GM21723 (cell line): Measurements from ENCODE around the gene TMIGD1.

ENCODE experiments used
- ATAC-seq: cut with Tn5 transposase; IDR thresholded peaks from one replicate; pipeline ENCODE4 v1.9.1; 2021; ENCODE audit warnings: mild to moderate bottlenecking, moderate library complexity; ENCODE audit not compliant: unreplicated experiment

Gene TMIGD1

DNA sequence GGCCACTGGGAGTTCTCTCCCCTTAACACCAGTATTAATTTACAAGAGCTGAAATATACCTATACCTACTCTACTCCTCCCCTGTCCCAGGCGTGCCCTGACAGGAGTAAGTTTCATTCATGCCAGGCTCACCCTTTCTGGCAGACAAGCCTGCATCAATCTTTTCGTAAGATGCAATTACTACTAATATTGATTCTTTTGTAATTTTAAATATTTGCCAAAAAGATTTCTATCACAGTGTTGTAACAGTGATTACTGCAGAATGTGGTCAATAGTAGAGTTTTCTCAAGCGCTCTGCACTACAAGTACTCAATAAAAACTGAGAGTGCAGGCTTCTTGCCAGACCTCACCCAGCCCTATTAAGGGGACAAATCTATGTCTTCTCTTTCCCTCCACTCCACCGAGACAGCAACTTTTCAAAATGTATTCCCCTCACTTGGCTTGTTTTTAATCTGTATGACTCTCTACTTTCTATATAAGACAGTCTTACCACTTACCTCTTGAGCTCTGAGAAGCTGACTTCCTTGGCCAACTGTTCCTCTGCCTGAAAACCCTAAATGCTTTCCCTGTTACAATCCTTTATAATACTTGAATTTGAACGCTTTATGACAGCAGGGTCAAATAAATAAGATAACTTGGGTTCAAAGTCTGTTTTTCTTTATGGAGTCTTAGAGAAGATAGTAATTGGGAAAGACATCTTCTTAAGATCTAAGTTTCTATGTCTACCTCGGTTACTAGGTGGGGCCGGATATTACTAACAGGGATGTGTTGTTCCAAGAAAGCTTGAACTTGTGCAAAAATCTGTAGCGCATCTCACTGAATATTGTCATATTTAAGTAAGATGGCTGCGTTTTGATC, at the start of gene TMIGD1:
TMIGD1 (minus strand) TSS at position 555 of the 858 bp plus-strand sequence. CDS start 1,924 bp downstream, outside the sequence.
- no peak for ATAC-seq

DNA sequence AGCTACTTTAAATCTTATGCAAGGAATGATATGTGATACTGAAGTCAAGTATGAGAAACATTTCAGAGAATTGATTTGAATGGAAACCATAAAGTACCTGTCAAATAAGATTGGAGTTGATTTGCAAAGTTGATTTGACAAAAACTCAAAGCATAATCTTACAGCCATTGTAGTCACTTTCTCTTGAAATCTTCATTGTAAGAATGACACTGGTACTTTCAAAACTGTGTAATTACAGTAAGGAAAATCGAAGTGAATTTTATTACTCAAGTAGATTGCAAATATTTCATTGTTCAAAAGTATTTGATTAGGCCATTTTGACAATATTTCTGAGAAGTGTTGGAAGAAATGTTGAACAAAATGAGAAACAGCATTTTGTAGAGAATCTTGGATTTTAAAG, 48.5 kb upstream of the TMIGD1 start:
- ATAC-seq: no peak

GRCh38 chr17:30381340-30381659, 47.4 kb upstream of the TMIGD1 start:
- ATAC-seq: no peak

GRCh38 chr17:30380643-30381339, 46.9 kb upstream of the TMIGD1 start:
- ATAC-seq: no peak

- ATAC-seq: no peak
Observed at GRCh38 chr17:30379903-30380381, 46.1 kb upstream of the TMIGD1 start.

DNA sequence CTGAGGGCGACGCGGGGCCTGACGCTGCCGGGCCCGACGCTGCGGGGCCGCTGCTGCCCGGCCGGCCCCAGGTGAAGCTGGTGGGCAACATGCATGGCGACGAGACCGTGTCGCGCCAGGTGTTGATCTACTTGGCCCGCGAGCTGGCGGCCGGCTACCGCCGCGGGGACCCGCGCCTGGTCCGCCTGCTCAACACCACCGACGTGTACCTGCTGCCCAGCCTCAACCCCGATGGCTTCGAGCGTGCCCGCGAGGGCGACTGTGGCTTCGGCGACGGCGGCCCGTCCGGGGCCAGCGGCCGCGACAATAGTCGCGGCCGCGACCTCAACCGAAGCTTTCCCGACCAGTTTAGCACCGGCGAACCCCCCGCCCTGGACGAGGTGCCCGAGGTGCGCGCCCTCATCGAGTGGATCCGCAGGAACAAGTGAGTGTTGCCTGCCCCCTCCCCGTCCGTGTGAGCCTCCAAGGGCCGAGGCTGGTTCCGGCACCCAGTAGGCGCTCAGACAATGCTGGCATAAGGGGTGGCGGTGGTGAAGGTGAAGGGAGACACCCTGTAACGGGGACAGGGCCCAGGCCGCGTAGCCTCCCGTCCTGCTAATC, 45.5 kb upstream of the TMIGD1 start:
- peak; percentile 30 for ATAC-seq

GRCh38 chr17:30378825-30379302, 45.0 kb upstream of the TMIGD1 start, which contains the start of gene CPD:
TSS of gene CPD (plus strand) at chr17:30378927. CDS start at chr17:30378981, 54 bp downstream.
- peak; percentile 80 for ATAC-seq

GRCh38 chr17:30378241-30378824, 44.5 kb upstream of the TMIGD1 start:
- peak; percentile 17 for ATAC-seq

GRCh38 chr17:30377574-30378240, 43.9 kb upstream of the TMIGD1 start:
- no peak for ATAC-seq

DNA sequence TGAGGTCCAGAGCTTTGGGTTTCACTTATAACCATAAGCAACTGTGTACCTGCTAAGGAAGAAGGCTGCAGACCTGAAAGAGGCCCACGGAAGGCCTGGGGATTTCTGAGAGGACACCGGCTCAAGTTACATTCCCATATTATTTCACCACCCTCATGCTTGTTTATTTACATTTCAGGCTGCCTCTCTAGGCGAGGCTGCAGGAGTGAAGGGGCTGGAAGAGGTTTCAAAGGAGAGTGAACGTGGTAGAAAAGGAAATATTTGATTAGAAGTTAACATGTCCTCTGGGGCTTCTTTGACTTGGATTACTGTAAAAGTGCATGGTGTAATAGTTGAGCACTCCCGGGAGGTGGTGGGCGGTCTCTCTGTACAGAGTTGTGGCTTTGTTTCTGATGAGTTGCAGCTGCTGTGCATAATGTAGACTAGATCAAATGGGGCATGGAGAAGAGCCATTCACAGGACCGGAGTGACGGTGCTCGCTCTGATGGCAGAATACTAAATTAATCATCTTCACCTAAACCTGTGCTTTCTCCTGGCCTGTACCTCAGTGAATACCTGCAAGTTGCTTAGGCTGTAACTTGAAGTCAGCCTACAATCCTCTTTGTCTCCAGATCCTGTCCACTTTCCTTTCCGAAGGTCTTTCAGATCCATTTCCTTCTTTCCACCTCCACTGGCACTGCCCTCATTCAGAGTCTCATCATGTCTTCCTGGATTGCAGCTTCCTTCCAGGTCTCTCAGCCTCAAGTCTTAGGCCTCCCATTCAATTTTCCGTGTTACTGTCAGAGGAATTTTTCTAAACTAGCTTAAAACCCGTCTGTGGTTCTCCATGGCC, 43.0 kb upstream of the TMIGD1 start:
- no peak for ATAC-seq

DNA sequence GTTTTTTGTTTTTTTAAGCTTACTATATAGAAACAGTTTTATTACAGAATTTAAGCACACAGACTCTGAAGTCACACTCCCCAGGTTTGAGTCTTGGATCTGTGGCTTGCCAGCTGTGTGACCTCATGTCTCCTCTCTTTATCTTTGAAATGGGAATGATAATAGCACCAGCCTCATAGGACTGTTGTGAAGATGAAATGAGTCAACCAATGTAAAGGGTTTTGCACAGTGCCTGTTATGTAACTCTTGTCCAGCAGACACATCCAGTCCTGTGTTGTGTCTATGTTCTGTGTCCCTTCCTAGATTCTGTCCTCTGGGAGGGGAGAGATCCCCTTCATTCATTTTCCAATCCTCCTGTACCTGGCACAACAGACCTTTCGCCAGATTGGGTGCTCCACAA, 41.8 kb upstream of the TMIGD1 start:
- ATAC-seq: no peak

GRCh38 chr17:30372755-30373154, 38.9 kb upstream of the TMIGD1 start:
- no peak for ATAC-seq

- no peak for ATAC-seq
Observed at GRCh38 chr17:30369995-30370394, 36.1 kb upstream of the TMIGD1 start.

- no peak for ATAC-seq
Observed at GRCh38 chr17:30368912-30369720, 35.3 kb upstream of the TMIGD1 start.

GRCh38 chr17:30366536-30366935, 32.7 kb upstream of the TMIGD1 start:
- no peak for ATAC-seq

DNA sequence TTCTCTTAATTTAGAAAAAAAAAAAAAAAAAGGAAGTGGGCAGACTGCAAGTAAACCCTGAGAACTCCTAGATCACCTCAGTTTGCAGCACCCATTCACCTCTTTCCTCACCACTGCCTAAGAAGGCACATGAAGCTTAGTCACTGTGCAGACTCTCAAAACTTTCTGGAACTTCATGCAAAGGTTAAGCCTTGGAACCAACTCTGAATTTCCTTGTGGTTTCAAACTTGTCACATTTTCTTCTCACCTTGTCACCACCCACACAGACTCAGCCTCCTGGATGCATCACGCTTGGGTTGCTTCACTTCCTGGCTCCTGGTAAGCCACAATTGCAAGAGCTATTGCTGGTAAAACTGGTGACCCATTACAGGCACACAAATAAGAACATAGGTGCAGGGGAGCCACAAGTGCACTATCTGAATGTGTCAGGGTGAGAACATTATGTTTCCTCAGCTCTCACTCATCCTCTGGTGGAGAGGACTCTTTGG, 29.9 kb upstream of the TMIGD1 start:
- peak; percentile 83 for ATAC-seq

GRCh38 chr17:30361766-30362279, 28.0 kb upstream of the TMIGD1 start:
- ATAC-seq: no peak

GRCh38 chr17:30360086-30360808, 26.4 kb upstream of the TMIGD1 start:
- no peak for ATAC-seq
